ENCODE results near the gene RSU1. TPM values are rescaled to one million over a fixed set of nuclear protein-coding genes. Genes with fewer than 3 reads are reported as not detected.

Gene RSU1
- polyA plus RNA-seq, 3 donors = 45.7 to 111 (median 100) TPM

- Mint-ChIP-seq H3K4me1 (no peaks in the 10 kb centered on the region), H3K27ac (no peak overlapping the region), H3K27me3 (ENCODE audit: low read depth in 3 of 3) (peaks cover 0 to 5% (median 0%) of the 10 kb centered on the region in 3 donors), H3K9me3 (peaks cover 0 to 5% (median 0%) of the 10 kb centered on the region in 7 donors), H3K36me3 (peaks cover 28 to 40% of the 10 kb centered on the region in 2 donors), H3K4me3 (no peak overlapping the region)
- intact Hi-C loops (cut with micrococcal nuclease) = no loop called here
- no peaks in the 10 kb centered on the region for H3K27me3 ChIP-seq (ENCODE audit: control insufficient read depth in 2 of 2, insufficient read depth in 2 of 2, low read length in 2 of 2)
- no peaks in the 10 kb centered on the region for H3K79me2 ChIP-seq (ENCODE audit: insufficient read depth, low read length)
- no peaks in the 10 kb centered on the region for H4K20me1 ChIP-seq (ENCODE audit: insufficient read depth, low read length)
- H3K4me3 ChIP-seq (replicated peaks in 1 of 3; ENCODE audit: low read depth in 2 of 3, low read length in 3 of 3) = no peak overlapping the region
- TF ChIP-seq CTCF (IDR thresholded peaks at IDR 0.05) = no peak
- DNase-seq = no peak
- no CpG with 5 or more reads among the region's 1 CpG for WGBS (ENCODE audit: insufficient coverage)
- H2AFZ ChIP-seq (ENCODE audit: insufficient read depth, low read depth, low read length, poor library complexity, severe bottlenecking) = no peak overlapping the region
- H3K27ac ChIP-seq (ENCODE audit: low read depth in 1 of 2, low read length in 2 of 2) = no peak overlapping the region
- H3K9ac ChIP-seq (ENCODE audit: insufficient read depth, low read length, poor library complexity, severe bottlenecking) = no peak overlapping the region
- H3K4me1 ChIP-seq (ENCODE audit: control insufficient read depth in 1 of 2, insufficient read depth in 2 of 2, low read length in 2 of 2) = no peaks in the 10 kb centered on the region
- H3K9me3 ChIP-seq (replicated peaks in 1 of 2; ENCODE audit: control insufficient read depth in 1 of 2, insufficient read depth in 1 of 2, low read length in 2 of 2) = no peaks in the 10 kb centered on the region
- no peak overlapping the region for H3K4me2 ChIP-seq (replicated peaks; ENCODE audit: extremely low read depth, low read length, poor library complexity, severe bottlenecking)
- H3K36me3 ChIP-seq (replicated peaks in 1 of 2; ENCODE audit: control insufficient read depth in 1 of 2, insufficient read depth in 2 of 2, low read length in 2 of 2) = peaks cover 5 to 25% of the 10 kb centered on the region in 2 donors
Observed at GRCh38 chr10:16689227-16689626, 128.0 kb downstream of the RSU1 start.

- Histone ChIP-seq H3K9ac (ENCODE audit: insufficient read depth, low read length, poor library complexity, severe bottlenecking) (no peak overlapping the region), H3K4me2 (replicated peaks; ENCODE audit: extremely low read depth, low read length, poor library complexity, severe bottlenecking) (no peak overlapping the region), H3K79me2 (ENCODE audit: insufficient read depth, low read length) (no peaks in the 10 kb centered on the region), H3K27me3 (ENCODE audit: control insufficient read depth in 2 of 2, insufficient read depth in 2 of 2, low read length in 2 of 2) (no peaks in the 10 kb centered on the region), H4K20me1 (ENCODE audit: insufficient read depth, low read length) (no peaks in the 10 kb centered on the region), H3K4me3 (replicated peaks in 1 of 3; ENCODE audit: low read depth in 2 of 3, low read length in 3 of 3) (no peak overlapping the region), H3K36me3 (replicated peaks in 1 of 2; ENCODE audit: control insufficient read depth in 1 of 2, insufficient read depth in 2 of 2, low read length in 2 of 2) (peaks cover 5 to 11% of the 10 kb centered on the region in 2 donors), H3K4me1 (ENCODE audit: control insufficient read depth in 1 of 2, insufficient read depth in 2 of 2, low read length in 2 of 2) (no peaks in the 10 kb centered on the region), H3K27ac (ENCODE audit: low read depth in 1 of 2, low read length in 2 of 2) (no peak overlapping the region), H3K9me3 (replicated peaks in 1 of 2; ENCODE audit: control insufficient read depth in 1 of 2, insufficient read depth in 1 of 2, low read length in 2 of 2) (no peaks in the 10 kb centered on the region), H2AFZ (ENCODE audit: insufficient read depth, low read depth, low read length, poor library complexity, severe bottlenecking) (no peak overlapping the region)
- Mint-ChIP-seq H3K27ac (no peak overlapping the region), H3K36me3 (peaks cover 22 to 35% of the 10 kb centered on the region in 2 donors), H3K27me3 (ENCODE audit: low read depth in 3 of 3) (no peaks in the 10 kb centered on the region), H3K4me1 (no peaks in the 10 kb centered on the region), H3K9me3 (peaks cover 0 to 8% (median 0%) of the 10 kb centered on the region in 7 donors), H3K4me3 (no peak overlapping the region)
- no peak for DNase-seq
- WGBS (ENCODE audit: insufficient coverage) = no CpG with 5 or more reads among the region's 2 CpGs
- no peak for TF ChIP-seq CTCF (IDR thresholded peaks at IDR 0.05)
- intact Hi-C loops (cut with micrococcal nuclease) = no loop called here
Observed at GRCh38 chr10:16686054-16686902, 130.9 kb downstream of the RSU1 start.
